Measurements from ENCODE around the gene HORMAD2. TPM values are rescaled to one million over a fixed set of nuclear protein-coding genes. Genes with fewer than 3 reads are reported as not detected.

HORMAD2 gene
- total and polyA plus RNA-seq, 2 donors from 2014 or later: not detected

DNA sequence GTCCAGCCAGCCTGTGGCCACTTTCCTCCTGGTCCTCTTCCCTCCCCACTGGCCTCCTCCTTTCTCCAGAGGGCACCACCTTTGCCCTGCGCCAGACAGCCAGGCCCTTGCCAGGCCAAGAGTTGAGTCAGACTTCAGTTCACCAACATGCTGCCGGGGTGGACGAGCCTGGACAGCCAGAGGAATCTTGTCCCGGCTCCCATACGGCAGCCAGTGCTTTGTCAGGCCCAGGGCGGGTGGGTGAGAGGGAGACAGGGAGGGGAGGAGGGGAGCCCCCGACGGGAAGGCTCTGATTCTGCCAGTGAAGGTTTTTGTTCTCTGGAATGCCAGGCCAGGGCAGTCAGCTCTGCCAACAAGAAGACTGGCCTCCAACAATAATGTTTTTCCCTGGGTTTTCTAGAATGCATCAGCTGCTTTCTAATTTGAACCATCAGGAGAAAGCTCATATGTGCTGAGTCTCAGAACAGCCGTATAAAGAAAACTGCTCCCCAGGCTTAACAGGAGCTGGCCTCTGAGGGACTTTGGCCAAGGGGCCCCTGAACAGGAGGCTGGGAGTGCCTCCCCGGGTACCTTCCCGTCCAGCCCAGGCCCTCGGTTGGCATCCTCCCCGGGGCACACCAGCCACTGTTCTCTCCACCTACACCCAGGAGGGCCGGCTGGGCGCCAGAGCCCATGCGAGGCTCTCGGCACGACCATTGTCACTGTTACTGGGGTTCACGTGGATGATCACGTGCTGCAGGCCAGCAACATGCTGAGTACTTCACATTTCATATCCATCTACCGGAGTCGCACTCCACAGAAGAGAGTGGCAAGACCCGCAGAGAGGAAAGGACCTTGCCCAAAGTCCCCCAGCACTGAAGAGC, 137.7 kb downstream of the HORMAD2 start:
- DNase-seq: no peak

GRCh38 chr22:30219049-30219654, 138.9 kb downstream of the HORMAD2 start:
- Histone ChIP-seq H3K4me1 (ENCODE audit: control insufficient read depth in 2 of 3, insufficient read depth in 2 of 3, low read depth in 1 of 3, low read length in 3 of 3) (peaks cover 0 to 2% (median 0%) of the 10 kb centered on the region in 3 donors), H3K9ac (ENCODE audit: low read length in 3 of 3) (no peak overlapping the region), H3K27me3 (ENCODE audit: control insufficient read depth, insufficient read depth, low read length) (no peaks in the 10 kb centered on the region), H3K9me3 (ENCODE audit: control insufficient read depth in 2 of 3, insufficient read depth in 1 of 3, low read length in 3 of 3) (no peaks in the 10 kb centered on the region), H3K4me3 (ENCODE audit: low read length in 3 of 3) (no peak overlapping the region), H3K36me3 (ENCODE audit: control insufficient read depth in 2 of 3, insufficient read depth in 3 of 3, low read length in 3 of 3) (no peaks in the 10 kb centered on the region), H3K27ac (ENCODE audit: low read depth in 2 of 2, low read length in 2 of 2) (no peak overlapping the region)
- TF ChIP-seq, protein P1, sequence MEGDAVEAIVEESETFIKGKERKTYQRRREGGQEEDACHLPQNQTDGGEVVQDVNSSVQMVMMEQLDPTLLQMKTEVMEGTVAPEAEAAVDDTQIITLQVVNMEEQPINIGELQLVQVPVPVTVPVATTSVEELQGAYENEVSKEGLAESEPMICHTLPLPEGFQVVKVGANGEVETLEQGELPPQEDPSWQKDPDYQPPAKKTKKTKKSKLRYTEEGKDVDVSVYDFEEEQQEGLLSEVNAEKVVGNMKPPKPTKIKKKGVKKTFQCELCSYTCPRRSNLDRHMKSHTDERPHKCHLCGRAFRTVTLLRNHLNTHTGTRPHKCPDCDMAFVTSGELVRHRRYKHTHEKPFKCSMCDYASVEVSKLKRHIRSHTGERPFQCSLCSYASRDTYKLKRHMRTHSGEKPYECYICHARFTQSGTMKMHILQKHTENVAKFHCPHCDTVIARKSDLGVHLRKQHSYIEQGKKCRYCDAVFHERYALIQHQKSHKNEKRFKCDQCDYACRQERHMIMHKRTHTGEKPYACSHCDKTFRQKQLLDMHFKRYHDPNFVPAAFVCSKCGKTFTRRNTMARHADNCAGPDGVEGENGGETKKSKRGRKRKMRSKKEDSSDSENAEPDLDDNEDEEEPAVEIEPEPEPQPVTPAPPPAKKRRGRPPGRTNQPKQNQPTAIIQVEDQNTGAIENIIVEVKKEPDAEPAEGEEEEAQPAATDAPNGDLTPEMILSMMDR (IDR thresholded peaks at IDR 0.05; ENCODE audit: borderline replicate concordance, extremely low read depth, insufficient read depth): peak; percentile 6
- FAIRE-seq (no peak), DNase-seq (peak in 3 of 5 donors; percentile 63 to 83 (median 76))
- intact Hi-C loops (cut with DNase I): no loop called here

More for the DNA sequence above, 137.7 kb downstream of the HORMAD2 start:
- no peak for FAIRE-seq
- Histone ChIP-seq H3K9ac (ENCODE audit: low read length in 3 of 3) (no peak overlapping the region), H3K27ac (ENCODE audit: low read depth in 2 of 2, low read length in 2 of 2) (no peak overlapping the region), H3K27me3 (ENCODE audit: control insufficient read depth, insufficient read depth, low read length) (no peaks in the 10 kb centered on the region), H3K4me1 (ENCODE audit: control insufficient read depth in 2 of 3, insufficient read depth in 2 of 3, low read depth in 1 of 3, low read length in 3 of 3) (peaks cover 0 to 4% (median 2%) of the 10 kb centered on the region in 3 donors), H3K4me3 (ENCODE audit: low read length in 3 of 3) (no peak overlapping the region), H3K36me3 (ENCODE audit: control insufficient read depth in 2 of 3, insufficient read depth in 3 of 3, low read length in 3 of 3) (no peaks in the 10 kb centered on the region), H3K9me3 (ENCODE audit: control insufficient read depth in 2 of 3, insufficient read depth in 1 of 3, low read length in 3 of 3) (no peaks in the 10 kb centered on the region)
- TF ChIP-seq, protein P1 (IDR thresholded peaks at IDR 0.05; ENCODE audit: borderline replicate concordance, extremely low read depth, insufficient read depth): no peak
- intact Hi-C loops (cut with DNase I): no loop called here

DNA sequence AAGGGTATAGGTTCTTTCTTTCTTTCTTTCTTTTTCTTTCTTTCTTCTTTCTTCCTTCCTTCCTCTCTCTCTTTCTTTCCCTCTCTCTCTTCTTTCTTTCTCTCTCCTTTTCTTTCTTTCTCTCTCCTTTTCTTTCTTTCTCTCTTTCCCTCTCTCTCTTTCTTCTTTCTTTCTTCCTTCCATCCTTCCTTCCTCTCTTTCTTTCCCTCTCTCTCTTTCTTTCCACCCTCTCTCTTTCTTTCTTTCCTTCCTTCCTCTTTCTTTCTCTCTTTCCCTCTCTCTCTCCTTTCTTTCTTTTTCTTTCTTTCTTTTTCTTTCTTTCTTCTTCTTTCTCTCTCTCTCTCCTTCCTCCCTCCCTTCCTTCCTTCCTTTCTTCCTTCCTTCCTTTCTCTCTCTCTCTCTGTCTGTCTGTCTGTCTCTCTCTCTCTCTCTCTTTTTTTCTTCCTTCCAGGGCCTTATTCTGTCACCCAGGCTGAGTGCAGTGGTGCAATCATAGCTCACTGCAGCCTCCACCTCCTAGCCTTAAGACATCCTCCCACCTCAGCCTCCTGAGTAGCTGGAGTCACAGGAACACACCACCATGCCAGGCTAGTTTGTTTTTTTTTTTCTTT, 139.5 kb downstream of the HORMAD2 start:
- no peak overlapping the region for H3K9ac ChIP-seq (ENCODE audit: low read length in 3 of 3)
- FAIRE-seq (no peak), DNase-seq (no peak)
- intact Hi-C loops (cut with DNase I): no loop called here
- H3K27me3 ChIP-seq (ENCODE audit: control insufficient read depth, insufficient read depth, low read length): no peaks in the 10 kb centered on the region
- H3K9me3 ChIP-seq (ENCODE audit: control insufficient read depth in 2 of 3, insufficient read depth in 1 of 3, low read length in 3 of 3): no peaks in the 10 kb centered on the region
- peaks cover 0 to 2% (median 0%) of the 10 kb centered on the region in 3 donors for H3K4me1 ChIP-seq (ENCODE audit: control insufficient read depth in 2 of 3, insufficient read depth in 2 of 3, low read depth in 1 of 3, low read length in 3 of 3)
- no peak overlapping the region for H3K27ac ChIP-seq (ENCODE audit: low read depth in 2 of 2, low read length in 2 of 2)
- no peaks in the 10 kb centered on the region for H3K36me3 ChIP-seq (ENCODE audit: control insufficient read depth in 2 of 3, insufficient read depth in 3 of 3, low read length in 3 of 3)
- TF ChIP-seq, protein P1 (IDR thresholded peaks at IDR 0.05; ENCODE audit: borderline replicate concordance, extremely low read depth, insufficient read depth): no peak
- no peak overlapping the region for H3K4me3 ChIP-seq (ENCODE audit: low read length in 3 of 3)
